H1 (cell line): ENCODE measurements around the gene CCT3. TPM values are rescaled to one million over a fixed set of nuclear protein-coding genes. Genes with fewer than 3 reads are reported as not detected.

Experiments used
- CTCF ChIA-PET: fragments of 300-600 bp; sonication (Branson Sonifier 250); formaldehyde crosslinking; loops from one replicate; lab custom pipeline; 2021; ENCODE audit not compliant: partially characterized antibody; lab: Charles Lee
- POLR2A ChIA-PET: fragments of 300-600 bp; sonication (Branson Sonifier 250); formaldehyde crosslinking; loops from one replicate; lab custom pipeline; 2021; ENCODE audit warnings: inconsistent platforms; ENCODE audit not compliant: partially characterized antibody; lab: Charles Lee
- DNase-seq, 2 experiments: peaks; one replicate each; pipeline versions ENCODE4 v3.0.0 to v3.0.0-alpha.2; 2010 to 2022; ENCODE audit warnings: low spot score in 2 of 2, low read depth in 1 of 2, mixed read lengths in 1 of 2
- FAIRE-seq: peaks from 2 replicates; lab custom pipeline; 2011; peaks lifted over from hg19 to GRCh38; lab: Jason Lieb, UNC
- H2AFZ ChIP-seq: 2 replicates; pipeline ENCODE4 v1.8.1; 2012; ENCODE audit warnings: low read length, inconsistent platforms
- H2AK5ac ChIP-seq: 2 replicates; pipeline ENCODE4 v1.6.1; 2013; ENCODE audit warnings: low read depth, low read length
- H2BK120ac ChIP-seq: replicated peaks from 2 replicates; pipeline ENCODE3; 2013; ENCODE audit warnings: low read depth, low read length, inconsistent platforms
- H2BK12ac ChIP-seq: 2 replicates; pipeline ENCODE4 v1.6.1; 2013; ENCODE audit warnings: low read depth, low read length
- H2BK15ac ChIP-seq: 2 replicates; pipeline ENCODE4 v1.6.1; 2013; ENCODE audit warnings: low read length
- H2BK20ac ChIP-seq: 2 replicates; pipeline ENCODE4 v1.6.1; 2013; ENCODE audit warnings: low read length
- H2BK5ac ChIP-seq: 2 replicates; pipeline ENCODE4 v1.6.1; 2013; ENCODE audit warnings: low read depth, low read length
- H3K14ac ChIP-seq: 2 replicates; pipeline ENCODE4 v1.6.1; 2013; ENCODE audit warnings: inconsistent platforms; ENCODE audit not compliant: insufficient read length
- H3K18ac ChIP-seq: 2 replicates; pipeline ENCODE4 v1.6.1; 2013; ENCODE audit warnings: low read length; ENCODE audit errors: extremely low read depth
- H3K23ac ChIP-seq: 2 replicates; pipeline ENCODE4 v1.6.1; 2013; ENCODE audit warnings: inconsistent platforms; ENCODE audit not compliant: insufficient read length
- H3K23me2 ChIP-seq: 2 replicates; pipeline ENCODE4 v1.6.1; 2013; ENCODE audit warnings: low read depth, low read length
- H3K27ac ChIP-seq: 2 replicates; pipeline ENCODE4 v1.6.1; 2011; ENCODE audit warnings: low read depth, low read length, inconsistent platforms
- H3K27me3 ChIP-seq, 4 experiments: replicated peaks in 1 of 4; 1 replicate in 1 of 4; 2 replicates in 3 of 4; pipeline versions ENCODE4 v1.6.1 to v1.8.1; 2011 to 2013; ENCODE audit warnings: low read length in 3 of 4, mild to moderate bottlenecking in 3 of 4, inconsistent platforms in 2 of 4, mixed read lengths in 2 of 4, moderate library complexity in 1 of 4; ENCODE audit not compliant: control insufficient read depth in 3 of 4, insufficient read depth in 3 of 4; ENCODE audit errors: extremely low read depth in 1 of 4
- H3K36me3 ChIP-seq, 4 experiments: 2 replicates each; pipeline versions ENCODE4 v1.6.1 to v1.8.1; 2011 to 2013; ENCODE audit warnings: mild to moderate bottlenecking in 4 of 4, low read length in 3 of 4, moderate library complexity in 2 of 4, control low read depth in 1 of 4, inconsistent platforms in 1 of 4; ENCODE audit not compliant: insufficient read depth in 4 of 4, control insufficient read depth in 2 of 4
- H3K4ac ChIP-seq: replicated peaks from 2 replicates; pipeline ENCODE3; 2013; ENCODE audit warnings: low read length, low read depth, mixed read lengths, inconsistent platforms; ENCODE audit not compliant: insufficient read length
- H3K4me1 ChIP-seq, 4 experiments: replicated peaks in 1 of 4; 1 replicate in 1 of 4; 2 replicates in 3 of 4; pipeline versions ENCODE4 v1.6.1 to v1.8.1; 2011 to 2013; ENCODE audit warnings: low read length in 3 of 4, inconsistent platforms in 2 of 4, mixed read lengths in 1 of 4; ENCODE audit not compliant: insufficient read depth in 4 of 4, control insufficient read depth in 3 of 4
- H3K4me2 ChIP-seq, 2 experiments: 2 replicates each; pipeline versions ENCODE4 v1.6.1 to v1.8.1; 2011 to 2013; ENCODE audit warnings: low read depth in 2 of 2, low read length in 2 of 2, control low read depth in 1 of 2, inconsistent platforms in 1 of 2, mild to moderate bottlenecking in 1 of 2; ENCODE audit not compliant: insufficient read depth in 1 of 2
- H3K4me3 ChIP-seq, 4 experiments: fragments of 200-600, 300-600 bp in 1 of 4; sonication (generic), shearing (Covaris generic), sonication (Bioruptor Twin) in 1 of 4; 2 replicates each; pipeline versions ENCODE4 v1.5.1 to v1.8.1; 2011 to 2016; ENCODE audit warnings: low read length in 4 of 4, low read depth in 3 of 4, control low read depth in 2 of 4, inconsistent platforms in 2 of 4, mild to moderate bottlenecking in 2 of 4, mixed read lengths in 1 of 4, moderate library complexity in 1 of 4; ENCODE audit not compliant: insufficient read depth in 2 of 4; ENCODE audit errors: extremely low read depth in 1 of 4
- H3K56ac ChIP-seq: replicated peaks from 2 replicates; pipeline ENCODE3; 2013; ENCODE audit warnings: low read depth, mild to moderate bottlenecking, mixed read lengths, low read length, inconsistent platforms; ENCODE audit not compliant: insufficient read length
- H3K79me1 ChIP-seq: 2 replicates; pipeline ENCODE4 v1.6.1; 2013; ENCODE audit warnings: low read depth, low read length, control low read depth
- H3K79me2 ChIP-seq, 2 experiments: 2 replicates each; pipeline versions ENCODE4 v1.6.1 to v1.8.1; 2012 to 2013; ENCODE audit warnings: low read length in 2 of 2, mild to moderate bottlenecking in 2 of 2, inconsistent platforms in 1 of 2; ENCODE audit not compliant: insufficient read depth in 2 of 2, control insufficient read depth in 1 of 2
- H3K9ac ChIP-seq, 4 experiments: replicated peaks in 1 of 4; 1 replicate in 1 of 4; 2 replicates in 3 of 4; pipeline versions ENCODE4 v1.6.1 to v1.8.1; 2011 to 2013; ENCODE audit warnings: low read depth in 3 of 4, low read length in 3 of 4, control low read depth in 2 of 4, mild to moderate bottlenecking in 2 of 4, moderate library complexity in 2 of 4, inconsistent platforms in 1 of 4; ENCODE audit errors: extremely low read depth in 1 of 4
- H3K9me3 ChIP-seq, 2 experiments: 2 replicates each; pipeline versions ENCODE4 v1.6.1 to v1.8.1; 2012 to 2013; ENCODE audit warnings: mild to moderate bottlenecking in 2 of 2, moderate library complexity in 2 of 2, control low read depth in 1 of 2, inconsistent platforms in 1 of 2, low read depth in 1 of 2, low read length in 1 of 2, mixed read lengths in 1 of 2; ENCODE audit not compliant: insufficient read depth in 2 of 2
- H4K20me1 ChIP-seq, 2 experiments: replicated peaks in 1 of 2; 2 replicates each; pipeline versions ENCODE3 to v1.8.1; 2011 to 2013; ENCODE audit warnings: inconsistent platforms in 2 of 2, low read length in 2 of 2, mild to moderate bottlenecking in 1 of 2; ENCODE audit not compliant: insufficient read depth in 2 of 2, control insufficient read depth in 1 of 2
- H4K5ac ChIP-seq: 2 replicates; pipeline ENCODE4 v1.6.1; 2013; ENCODE audit warnings: low read length, low read depth, mixed read lengths, inconsistent platforms; ENCODE audit not compliant: insufficient read length
- H4K8ac ChIP-seq: 2 replicates; pipeline ENCODE4 v1.8.0; 2013; ENCODE audit warnings: mild to moderate bottlenecking, moderate library complexity, low read length, inconsistent platforms; ENCODE audit not compliant: insufficient read depth; ENCODE audit errors: extremely low read depth
- H4K91ac ChIP-seq: replicated peaks from 2 replicates; pipeline ENCODE3; 2013; ENCODE audit warnings: low read length, mixed read lengths, inconsistent platforms; ENCODE audit not compliant: insufficient read length
- BRCA1 ChIP-seq: IDR thresholded peaks from 2 replicates; pipeline ENCODE4 v1.6.1; 2012; ENCODE audit warnings: low read depth, low read length, improper control_type of control experiment
- CEBPB ChIP-seq: IDR thresholded peaks from 2 replicates; pipeline ENCODE4 v1.6.1; 2012; ENCODE audit warnings: low read depth, low read length
- CHD1 ChIP-seq: IDR thresholded peaks from 2 replicates; pipeline ENCODE4 v1.6.1; 2012; ENCODE audit warnings: low read depth, low read length, improper control_type of control experiment
- CTBP2 ChIP-seq: IDR thresholded peaks from 2 replicates; pipeline ENCODE4 v1.7.0; 2011; ENCODE audit warnings: borderline replicate concordance, mild to moderate bottlenecking, moderate library complexity, mixed read lengths, low read length; ENCODE audit not compliant: insufficient read depth, insufficient read length
- HDAC2 ChIP-seq, 2 experiments: fragments of 300-600 bp in 1 of 2; sonication (generic) in 1 of 2; IDR thresholded peaks; 2 replicates each; pipeline ENCODE4 v1.6.1; 2011 to 2012; ENCODE audit warnings: low read depth in 2 of 2, low read length in 2 of 2, mild to moderate bottlenecking in 2 of 2, moderate library complexity in 2 of 2, borderline replicate concordance in 1 of 2, inconsistent platforms in 1 of 2
- PHF8 ChIP-seq: fragments of 200-600 bp; sonication (generic); conservative IDR thresholded peaks from 2 replicates; pipeline ENCODE4 v1.7.1; 2012; ENCODE audit warnings: low read depth, mild to moderate bottlenecking, inconsistent platforms, low read length, moderate library complexity
- POLR2A ChIP-seq, 2 experiments: IDR thresholded peaks; 1 replicate in 1 of 2; 2 replicates in 1 of 2; pipeline ENCODE4 v1.6.1; 2011; ENCODE audit warnings: low read depth in 2 of 2, low read length in 2 of 2, mild to moderate bottlenecking in 2 of 2; ENCODE audit errors: control extremely low read depth in 1 of 2
- POLR2AphosphoS5 ChIP-seq: IDR thresholded peaks from 2 replicates; pipeline ENCODE4 v1.6.1; 2011; ENCODE audit warnings: low read depth, low read length
- RNF2 ChIP-seq: fragments of 200-900, 300-1000 bp; sonication (generic); IDR thresholded peaks from 2 replicates; pipeline ENCODE4 v1.7.1; 2016; ENCODE audit warnings: borderline replicate concordance, low read depth, mild to moderate bottlenecking, antibody characterized with exemption, low read length; ENCODE audit not compliant: poor library complexity, severe bottlenecking; ENCODE audit errors: missing control alignments
- SIX5 ChIP-seq: IDR thresholded peaks from 2 replicates; pipeline ENCODE4 v1.6.1; 2011; ENCODE audit warnings: mild to moderate bottlenecking, low read depth, low read length
- SP4 ChIP-seq: IDR thresholded peaks from 2 replicates; pipeline ENCODE4 v1.6.1; 2012; ENCODE audit warnings: low read length, inconsistent platforms
- TEAD4 ChIP-seq: IDR thresholded peaks from 2 replicates; pipeline ENCODE4 v1.6.1; 2012; ENCODE audit warnings: low read depth, low read length, inconsistent platforms, mixed read lengths
- WGBS, 2 experiments: shearing (Covaris generic) in 1 of 2; methylation state at CpG; one replicate each; pipeline versions ENCODE4 v1.1.6 to v1.1.7; 2013 to 2015; ENCODE audit warnings: low lambda C conversion rate in 2 of 2, mixed read lengths in 2 of 2, inconsistent platforms in 1 of 2, low coverage in 1 of 2, missing lambda C conversion rate in 1 of 2; ENCODE audit not compliant: insufficient replicate concordance in 2 of 2, insufficient coverage in 1 of 2, insufficient read length in 1 of 2; ENCODE audit errors: extremely low coverage in 1 of 2, missing lambda C conversion rate in 1 of 2; 5-methylcytosine and 5-hydroxymethylcytosine counted together
- polyA plus RNA-seq, 7 experiments: library from polyadenylated mRNA; depleted of rRNA in 3 of 7; stranded (reverse) in 5 of 7; unstranded in 2 of 7; fragments of >200 nt in 5 of 7; fragments of 200-250 nt in 2 of 7; gene quantifications; 1 replicate in 5 of 7; 2 replicates in 1 of 7; 4 replicates in 1 of 7; pipeline versions ENCODE4 v1.2.1 to v1.2.3, GENCODE V29; 2011 to 2013; ENCODE audit warnings: missing spikeins in 2 of 7, mixed read lengths in 2 of 7
- total RNA-seq: library from RNA; stranded (reverse); fragmentation: NEBNext Ultra II Directional; extraction: Animal tissue kit (Norgen Biotek cat#: 25700); gene quantifications from 2 replicates; pipeline ENCODE4 v1.2.1, GENCODE V29; 2021

Gene CCT3
- total and polyA plus RNA-seq, 2 of the 8 experiments (the other 6 are each of a cell fraction or from before 2014, with no cell fraction given), result 431 to 480 TPM

DNA sequence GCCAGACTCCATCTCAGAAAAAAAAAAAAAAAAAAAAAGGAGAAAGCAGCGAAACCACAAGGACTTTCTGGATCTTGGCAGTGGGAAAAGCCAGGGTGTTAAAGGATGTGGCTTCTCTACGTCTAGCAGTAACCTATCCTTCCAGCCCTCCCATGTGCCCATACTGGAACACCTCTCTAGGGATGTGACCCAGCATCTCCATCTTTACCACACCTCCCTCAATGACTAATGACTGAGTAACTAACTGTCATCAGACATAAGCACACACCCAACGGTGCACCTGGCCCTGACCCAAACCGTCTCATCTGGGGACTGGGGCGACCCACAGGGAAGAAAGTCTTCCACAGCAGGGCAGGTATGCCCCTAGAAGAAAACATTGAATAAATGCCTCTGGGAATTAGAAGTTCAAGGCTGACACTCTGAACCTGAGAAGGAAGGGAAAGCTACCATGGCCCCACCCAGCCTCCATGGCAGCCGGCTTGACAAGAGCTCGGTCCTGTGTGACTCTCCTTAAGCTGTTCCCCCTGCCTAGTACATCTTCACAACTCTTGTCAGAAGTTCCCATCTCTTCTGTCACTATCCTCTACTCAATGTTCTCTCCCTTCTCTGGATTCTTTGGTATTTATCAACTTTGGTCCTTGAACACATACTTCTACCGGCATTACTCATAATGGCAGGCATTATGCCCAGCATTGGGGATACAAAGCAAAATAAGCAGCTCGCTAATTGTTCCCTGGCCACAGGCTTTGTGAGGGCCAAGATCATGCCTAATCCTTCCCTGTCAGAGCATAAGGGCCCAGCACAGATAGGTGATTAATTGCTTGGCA, 75.4 kb downstream of the CCT3 start:
- no peak overlapping the region for H3K4me2 ChIP-seq
- no peak for TF ChIP-seq SP4
- TF ChIP-seq POLR2A (IDR thresholded peaks at IDR 0.05; ENCODE audit: control extremely low read depth in 1 of 2, low read depth in 2 of 2, low read length in 2 of 2), result no peak
- TF ChIP-seq CEBPB, result no peak
- no peak for TF ChIP-seq CTBP2
- TF ChIP-seq SIX5, result no peak
- no peak for TF ChIP-seq PHF8
- no peak for TF ChIP-seq HDAC2 (IDR thresholded peaks at IDR 0.05; ENCODE audit: borderline replicate concordance in 1 of 2, low read depth in 2 of 2, low read length in 2 of 2)
- no peak for TF ChIP-seq BRCA1
- no peak for TF ChIP-seq RNF2
- TF ChIP-seq CHD1, result no peak
- TF ChIP-seq POLR2AphosphoS5, result no peak
- TF ChIP-seq TEAD4, result no peak

More for the DNA sequence above, 75.4 kb downstream of the CCT3 start:
- no peak overlapping the region for H4K8ac ChIP-seq
- H4K91ac ChIP-seq, result no peak overlapping the region
- H2BK20ac ChIP-seq, result no peak overlapping the region
- H3K23ac ChIP-seq, result no peak overlapping the region
- no peaks in the 10 kb centered on the region for H3K23me2 ChIP-seq
- H3K18ac ChIP-seq, result no peak overlapping the region
- no peak overlapping the region for H2BK120ac ChIP-seq
- H3K9me3 ChIP-seq, result peaks cover 0 to 2% of the 10 kb centered on the region in 2 experiments; a peak in 1 of 4 replicates
- no peak overlapping the region for H2BK12ac ChIP-seq
- H2BK5ac ChIP-seq, result no peak overlapping the region
- H3K27me3 ChIP-seq, result no peaks in the 10 kb centered on the region
- peaks cover 0 to 6% of the 10 kb centered on the region in 2 experiments for H4K20me1 ChIP-seq
- no peak overlapping the region for H2AFZ ChIP-seq
- H2BK15ac ChIP-seq, result no peak overlapping the region
- peaks cover 60 to 91% (median 86%) of the 10 kb centered on the region in 4 experiments for H3K36me3 ChIP-seq
- H3K14ac ChIP-seq, result no peak overlapping the region
- WGBS, 2 experiments, result 91% methylated on average over 8 of the region's 9 CpGs; no CpG with 5 or more reads in 1 of the 2 experiments
- H3K4me3 ChIP-seq, result no peak overlapping the region
- H3K79me1 ChIP-seq, result no peaks in the 10 kb centered on the region
- DNase-seq (no peak), FAIRE-seq (no peak)
- H3K4ac ChIP-seq, result no peak overlapping the region
- H2AK5ac ChIP-seq, result no peak overlapping the region
- POLR2A ChIA-PET, result interaction anchor here (0.8 to 5.3 kb wide), 6 partner anchors 10 to 64 kb away, joined by 3 to 30 read pairs (median 6); partner anchors contain the start of genes PAQR6 and SMG5
- no peak overlapping the region for H4K5ac ChIP-seq
- H3K9ac ChIP-seq, result no peak overlapping the region
- no peaks in the 10 kb centered on the region for H3K4me1 ChIP-seq
- CTCF ChIA-PET, result interaction anchor here (0.9 to 47.2 kb wide), 5 partner anchors 10 to 122 kb away, joined by 3 to 1265 read pairs (median 7); partner anchors contain the start of gene SEMA4A
- H3K79me2 ChIP-seq, result no peaks in the 10 kb centered on the region
- H3K56ac ChIP-seq, result no peak overlapping the region
- H3K27ac ChIP-seq, result no peak overlapping the region
